ENCODE measurements around the gene HJURP.

The HJURP gene

GRCh38 chr2:233815861-233816260 is 38.5 kb downstream of the HJURP start:
- Histone ChIP-seq H3K9me2 (replicated peaks; ENCODE audit: control insufficient read depth, low read length) (no peaks in the 10 kb centered on the region), H3K27me3 (ENCODE audit: control insufficient read depth, low read length) (no peaks in the 10 kb centered on the region), H3F3A (ENCODE audit: control insufficient read depth, insufficient read depth) (no peaks in the 10 kb centered on the region), H3K4me3 (ENCODE audit: low read length) (no peak overlapping the region), H3K36me3 (ENCODE audit: control insufficient read depth, low read length) (no peaks in the 10 kb centered on the region), H4K20me1 (ENCODE audit: control insufficient read depth, insufficient read depth, low read depth, low read length) (no peaks in the 10 kb centered on the region), H3K9me3 (ENCODE audit: control insufficient read depth, insufficient read depth, low read length) (peaks cover 5% of the 10 kb centered on the region; the same call in 1 of the 2 replicates), H3K4me2 (ENCODE audit: low read length) (no peak overlapping the region), H3K27ac (ENCODE audit: low read depth, low read length) (no peak overlapping the region), H3K4me1 (ENCODE audit: control insufficient read depth, low read length) (no peaks in the 10 kb centered on the region), H3K79me2 (ENCODE audit: control insufficient read depth, low read length) (no peaks in the 10 kb centered on the region)
- TF ChIP-seq CTCF (IDR thresholded peaks at IDR 0.05; ENCODE audit: low read depth, low read length, poor library complexity, severe bottlenecking): no peak
- TF ChIP-seq EZH2phosphoT487 (IDR thresholded peaks at IDR 0.05; ENCODE audit: borderline replicate concordance, low read length): no peak

- Histone ChIP-seq H3K4me3 (ENCODE audit: low read length) (no peak overlapping the region), H3K9me2 (replicated peaks; ENCODE audit: control insufficient read depth, low read length) (no peaks in the 10 kb centered on the region), H3K4me1 (ENCODE audit: control insufficient read depth, low read length) (no peaks in the 10 kb centered on the region), H3K9me3 (ENCODE audit: control insufficient read depth, insufficient read depth, low read length) (peaks cover 5% of the 10 kb centered on the region; the same call in 1 of the 2 replicates), H3F3A (ENCODE audit: control insufficient read depth, insufficient read depth) (no peaks in the 10 kb centered on the region), H3K27ac (ENCODE audit: low read depth, low read length) (no peak overlapping the region), H3K27me3 (ENCODE audit: control insufficient read depth, low read length) (peaks cover 2% of the 10 kb centered on the region; the same call in 1 of the 2 replicates), H4K20me1 (ENCODE audit: control insufficient read depth, insufficient read depth, low read depth, low read length) (no peaks in the 10 kb centered on the region), H3K36me3 (ENCODE audit: control insufficient read depth, low read length) (no peaks in the 10 kb centered on the region), H3K4me2 (ENCODE audit: low read length) (no peak overlapping the region), H3K79me2 (ENCODE audit: control insufficient read depth, low read length) (no peaks in the 10 kb centered on the region)
- TF ChIP-seq EZH2phosphoT487 (IDR thresholded peaks at IDR 0.05; ENCODE audit: borderline replicate concordance, low read length) (no peak), CTCF (IDR thresholded peaks at IDR 0.05; ENCODE audit: low read depth, low read length, poor library complexity, severe bottlenecking) (no peak)
Measured at GRCh38 chr2:233814056-233814835, 40.1 kb downstream of the HJURP start.

GRCh38 chr2:233813236-233814055 is 40.9 kb downstream of the HJURP start:
- Histone ChIP-seq H3K36me3 (ENCODE audit: control insufficient read depth, low read length) (no peaks in the 10 kb centered on the region), H3K9me2 (replicated peaks; ENCODE audit: control insufficient read depth, low read length) (no peaks in the 10 kb centered on the region), H3K27ac (ENCODE audit: low read depth, low read length) (no peak overlapping the region), H3K4me2 (ENCODE audit: low read length) (no peak overlapping the region), H3K9me3 (ENCODE audit: control insufficient read depth, insufficient read depth, low read length) (peaks cover 5% of the 10 kb centered on the region; the same call in 1 of the 2 replicates), H3K4me1 (ENCODE audit: control insufficient read depth, low read length) (no peaks in the 10 kb centered on the region), H3F3A (ENCODE audit: control insufficient read depth, insufficient read depth) (no peaks in the 10 kb centered on the region), H3K79me2 (ENCODE audit: control insufficient read depth, low read length) (no peaks in the 10 kb centered on the region), H4K20me1 (ENCODE audit: control insufficient read depth, insufficient read depth, low read depth, low read length) (no peaks in the 10 kb centered on the region), H3K27me3 (ENCODE audit: control insufficient read depth, low read length) (peaks cover 7% of the 10 kb centered on the region), H3K4me3 (ENCODE audit: low read length) (no peak overlapping the region)
- TF ChIP-seq CTCF (IDR thresholded peaks at IDR 0.05; ENCODE audit: low read depth, low read length, poor library complexity, severe bottlenecking): no peak
- no peak for TF ChIP-seq EZH2phosphoT487 (IDR thresholded peaks at IDR 0.05; ENCODE audit: borderline replicate concordance, low read length)

All from DOHH2 (cell line).